ENCODE results near the gene TOGARAM2.

The TOGARAM2 gene

DNA sequence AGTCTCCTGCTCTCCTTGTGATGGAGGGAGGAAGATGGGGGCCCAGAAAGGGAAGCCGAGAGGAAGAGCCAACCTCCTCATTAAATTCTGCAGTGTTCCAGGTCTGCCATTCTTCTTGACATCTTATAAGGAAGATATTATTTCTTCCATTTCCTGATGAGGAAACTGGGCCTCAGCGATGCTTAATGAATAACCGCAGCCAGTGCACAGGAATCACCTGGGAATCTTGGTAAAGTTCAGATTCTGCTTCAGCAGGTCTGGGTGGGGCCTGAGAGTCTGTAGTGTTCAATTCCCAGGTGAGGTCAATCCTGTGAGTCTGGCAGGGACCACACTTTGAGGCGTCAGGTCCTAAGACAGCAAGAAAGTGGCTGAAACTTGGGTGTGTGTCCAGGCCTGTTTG, 75.9 kb downstream of the TOGARAM2 start:
- DNase-seq: no peak

DNA sequence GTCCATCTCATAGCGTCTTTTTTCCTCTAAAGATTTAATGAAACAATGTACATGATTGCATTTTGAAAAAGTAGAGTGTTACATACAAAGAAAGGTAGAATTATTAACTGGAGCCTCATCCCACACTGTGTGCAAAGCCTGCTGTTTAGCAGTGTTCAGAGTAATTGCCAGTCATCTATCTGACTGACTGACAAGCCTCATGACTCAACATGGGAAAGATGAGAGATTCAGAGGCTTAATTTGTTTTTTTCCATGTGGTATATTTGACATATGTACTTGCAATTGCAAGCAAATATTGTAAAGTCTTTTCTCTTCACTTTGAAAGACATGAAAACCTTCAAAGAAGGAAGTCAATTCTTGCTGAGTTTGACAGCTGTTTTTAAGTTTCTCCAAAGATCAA, 78.5 kb downstream of the TOGARAM2 start:
- DNase-seq: no peak

DNA sequence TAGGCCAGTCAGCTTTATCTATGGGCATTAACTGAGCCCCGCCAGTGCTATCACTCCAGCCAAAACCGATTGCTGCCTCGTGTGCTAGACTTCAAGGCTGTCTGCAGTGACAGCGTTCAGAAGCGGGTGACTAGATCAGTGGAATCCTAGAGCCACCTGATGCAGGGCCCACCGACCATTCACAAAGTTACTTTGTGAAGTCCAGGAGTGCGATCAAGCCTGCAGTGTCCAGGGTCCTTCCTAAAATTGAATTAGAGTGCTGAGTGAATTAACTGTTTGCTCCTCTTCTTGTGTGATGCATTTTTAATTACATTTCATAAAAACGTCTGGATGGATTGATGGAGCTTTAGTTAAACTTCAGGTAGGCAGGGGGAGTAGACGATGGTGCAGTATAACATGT, 79.3 kb downstream of the TOGARAM2 start:
- no peak for DNase-seq

DNA sequence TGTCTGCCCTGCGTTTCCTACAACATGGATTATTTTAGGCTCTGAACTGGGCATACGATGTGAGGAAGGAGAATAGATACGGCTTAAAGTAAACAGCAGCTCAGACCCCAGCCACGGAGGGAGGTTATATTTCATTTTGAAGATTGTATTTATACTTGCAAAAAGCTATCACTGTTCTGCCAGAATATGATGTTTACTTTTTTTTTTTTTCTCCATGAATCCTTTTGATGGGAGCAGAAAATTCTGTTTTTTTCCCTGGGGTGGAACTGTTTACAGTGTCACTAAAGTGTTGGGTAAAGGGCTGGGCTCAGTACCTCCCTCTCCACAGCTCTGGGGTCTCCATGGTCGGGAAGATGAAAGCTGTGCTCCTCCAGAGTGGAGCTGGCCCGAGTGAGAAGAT, 80.1 kb downstream of the TOGARAM2 start:
- DNase-seq: no peak

DNA sequence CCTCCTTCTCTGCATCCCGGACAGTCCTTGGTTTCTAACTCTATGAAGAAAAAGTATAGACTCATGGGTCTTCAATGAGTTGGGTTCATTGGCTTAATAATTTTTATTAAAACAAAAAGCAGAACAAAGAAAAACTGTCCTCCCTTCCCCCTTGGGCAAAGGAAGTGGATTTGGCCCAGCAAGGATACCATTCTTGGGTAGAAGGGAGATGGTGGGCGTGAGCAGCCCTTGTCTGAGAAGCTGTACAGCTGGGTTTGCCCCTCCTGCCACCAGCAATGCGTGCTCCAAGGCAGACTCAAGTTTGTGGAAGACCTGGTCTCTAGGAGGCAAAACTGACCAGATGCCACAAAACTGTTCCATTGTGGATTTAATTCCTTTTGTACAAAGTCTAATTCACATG, 80.5 kb downstream of the TOGARAM2 start:
- DNase-seq: no peak

DNA sequence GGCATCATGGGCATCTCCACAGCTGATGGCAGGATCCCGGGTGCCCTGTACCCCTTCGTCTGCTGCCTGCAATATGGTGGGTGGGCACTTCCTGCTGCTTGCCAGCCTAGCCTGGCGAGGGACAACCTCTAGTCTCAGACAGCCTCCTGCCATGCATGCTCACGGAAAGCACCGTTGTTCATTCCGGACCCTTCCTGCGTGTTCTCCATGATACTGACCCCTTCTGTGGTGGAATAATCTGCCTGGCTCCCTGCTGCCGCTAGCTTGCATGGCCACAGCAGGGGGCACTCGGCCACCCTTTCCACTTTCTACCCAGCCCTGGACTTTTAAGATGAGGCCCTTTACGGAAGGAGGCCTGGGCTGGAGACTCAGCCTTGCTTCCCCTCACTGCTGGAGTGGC, 81.3 kb downstream of the TOGARAM2 start:
- DNase-seq: no peak

DNA sequence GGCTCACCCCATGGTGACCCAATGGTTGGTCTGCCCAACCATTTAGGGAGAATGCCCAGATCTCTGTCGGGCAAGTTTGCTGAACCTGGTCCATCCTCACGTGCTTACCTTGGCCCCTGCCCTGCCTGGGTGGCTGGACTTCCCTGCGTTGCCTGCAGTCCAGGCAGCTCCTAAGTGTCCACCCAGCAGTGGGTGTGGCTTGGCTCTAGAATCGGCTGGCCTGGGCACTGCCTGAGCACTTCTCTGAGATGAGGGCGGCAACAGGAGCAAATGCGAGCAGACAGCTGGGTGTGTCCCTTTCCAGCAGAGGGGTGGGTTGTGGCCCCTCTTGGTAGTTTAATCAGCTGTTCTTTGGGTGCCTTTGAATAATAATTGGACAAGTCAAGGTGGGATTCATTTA, 82.0 kb downstream of the TOGARAM2 start:
- no peak for DNase-seq

DNA sequence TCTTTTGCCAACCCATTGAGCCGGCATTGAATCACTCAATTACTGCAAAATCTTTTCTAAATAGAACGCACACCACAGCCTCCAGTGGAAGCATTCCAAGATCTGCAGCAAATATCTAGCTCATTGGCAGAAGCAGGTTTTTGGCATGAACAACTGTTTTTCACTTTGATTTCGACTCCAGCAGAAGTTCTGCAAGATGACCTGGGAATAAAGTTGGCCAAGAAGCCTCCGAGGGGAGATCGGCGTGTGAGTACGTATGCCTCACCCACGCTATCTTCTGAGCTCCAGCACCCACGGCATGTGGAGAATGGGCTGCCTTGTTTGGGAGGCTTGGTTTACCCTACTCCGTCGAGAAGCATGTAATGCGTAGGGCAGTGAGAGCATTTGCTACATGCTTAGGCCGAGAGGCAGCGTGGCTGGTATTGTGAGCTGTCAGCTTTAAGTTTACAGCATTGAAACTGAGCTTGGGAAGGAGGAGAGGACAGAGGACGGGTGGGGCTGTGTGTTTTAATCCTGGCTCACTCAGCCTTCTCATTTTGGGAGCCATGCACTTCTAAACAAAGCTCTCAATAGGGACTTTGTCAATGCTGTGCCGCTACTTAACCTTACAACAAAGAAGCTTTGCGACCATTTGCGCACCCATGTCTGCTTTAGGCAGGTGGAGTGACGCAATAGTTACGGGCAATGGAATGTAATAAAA, 82.7 kb downstream of the TOGARAM2 start:
- no peak for DNase-seq

DNA sequence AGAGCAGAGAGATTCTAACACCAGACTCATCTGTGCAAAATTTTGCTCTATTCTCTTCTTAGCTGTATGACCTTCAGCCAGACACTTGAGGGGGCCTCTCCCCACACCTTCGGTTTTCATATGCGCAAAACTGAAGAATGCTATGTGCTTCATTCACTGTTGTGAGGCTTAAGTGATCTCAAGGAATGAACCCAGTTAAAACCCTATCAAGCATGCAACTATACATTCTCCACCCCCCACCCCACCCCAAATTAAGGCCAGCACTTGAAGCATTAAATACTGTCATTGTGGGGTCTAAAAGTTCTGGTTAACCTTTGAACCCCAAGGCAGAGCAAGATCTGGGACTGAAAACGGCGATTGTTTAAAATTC, 83.2 kb downstream of the TOGARAM2 start:
- no peak for DNase-seq

DNA sequence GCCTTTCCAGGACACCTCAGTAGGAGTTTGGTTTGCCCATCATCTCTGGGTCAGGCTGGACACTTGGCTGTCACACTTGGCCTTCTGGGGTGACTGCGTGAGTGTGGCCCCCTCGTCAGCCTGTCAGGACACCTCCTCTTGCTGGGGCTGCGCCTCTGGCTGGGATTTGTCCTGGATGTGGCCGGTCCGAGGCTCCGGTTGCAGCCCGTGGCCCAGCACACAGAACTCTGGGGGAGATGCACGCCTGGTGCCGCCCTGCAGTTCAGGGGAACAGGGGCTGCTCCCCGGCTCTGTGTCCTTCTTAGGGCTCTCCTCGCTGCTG, 83.6 kb downstream of the TOGARAM2 start:
- no peak for DNase-seq

DNA sequence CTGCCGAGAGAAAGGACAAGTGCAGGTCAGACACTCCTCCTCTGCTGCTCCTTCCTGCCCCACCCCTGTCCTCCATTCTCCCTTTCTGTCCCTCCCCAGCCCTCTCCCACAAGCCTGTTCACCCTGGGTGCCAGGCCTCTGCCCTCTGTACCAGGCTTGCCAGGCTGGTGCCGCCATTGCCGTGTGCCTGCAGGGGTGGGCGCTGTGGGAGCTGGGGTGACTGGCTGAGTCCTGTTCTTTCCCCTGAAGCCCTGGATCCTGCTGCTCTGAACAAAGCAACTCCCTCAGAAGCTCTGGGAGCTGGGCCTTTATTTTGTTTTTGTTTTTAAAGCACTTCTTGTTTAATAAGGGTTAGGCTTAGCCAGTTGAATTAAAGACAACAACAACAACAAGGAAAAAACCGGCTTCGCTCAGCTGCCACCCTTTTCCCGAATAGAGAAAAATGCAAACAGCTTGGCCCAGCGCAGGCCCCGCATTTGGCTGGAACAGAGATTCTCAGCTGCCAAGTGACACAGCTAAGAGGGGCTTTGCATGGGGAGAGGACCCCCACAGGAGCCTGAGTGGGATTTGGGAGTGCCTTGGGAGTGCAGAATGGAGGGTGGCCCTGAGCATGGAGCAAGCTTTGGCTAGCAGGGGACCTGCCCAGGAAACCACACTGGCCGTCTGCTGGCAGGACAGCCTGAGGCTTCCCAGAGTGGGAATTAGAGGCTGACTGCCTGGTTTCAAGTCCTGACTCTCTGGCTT, 84.1 kb downstream of the TOGARAM2 start:
- no peak for DNase-seq

DNA sequence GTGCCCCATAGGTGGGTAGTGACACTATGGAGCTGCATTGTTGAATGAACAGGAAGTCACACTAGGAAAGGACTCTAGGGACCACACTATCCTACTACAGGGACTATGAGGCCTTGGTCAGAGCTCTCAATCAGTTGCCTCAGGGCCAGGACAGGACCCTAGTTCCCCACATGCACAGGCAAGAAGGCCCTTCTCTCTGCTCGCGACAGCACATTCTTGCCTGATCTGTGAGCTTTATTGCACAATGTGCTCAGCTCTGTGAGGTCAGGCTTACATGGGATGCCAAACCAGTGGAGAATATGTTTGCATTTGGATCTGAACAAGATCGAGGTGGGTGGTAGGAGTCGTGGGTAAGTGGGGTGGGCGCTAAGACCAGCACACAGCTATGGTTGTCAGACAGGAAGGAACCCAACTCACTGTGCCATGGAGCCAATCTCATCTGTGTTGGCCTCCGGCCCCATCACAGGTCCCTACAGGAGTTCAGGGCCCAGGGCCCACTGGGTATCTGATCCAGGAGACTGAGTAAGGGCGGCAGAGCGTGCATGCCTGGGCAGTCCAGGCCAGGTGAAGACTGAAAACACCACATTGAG, 85.3 kb downstream of the TOGARAM2 start:
- DNase-seq: no peak

DNA sequence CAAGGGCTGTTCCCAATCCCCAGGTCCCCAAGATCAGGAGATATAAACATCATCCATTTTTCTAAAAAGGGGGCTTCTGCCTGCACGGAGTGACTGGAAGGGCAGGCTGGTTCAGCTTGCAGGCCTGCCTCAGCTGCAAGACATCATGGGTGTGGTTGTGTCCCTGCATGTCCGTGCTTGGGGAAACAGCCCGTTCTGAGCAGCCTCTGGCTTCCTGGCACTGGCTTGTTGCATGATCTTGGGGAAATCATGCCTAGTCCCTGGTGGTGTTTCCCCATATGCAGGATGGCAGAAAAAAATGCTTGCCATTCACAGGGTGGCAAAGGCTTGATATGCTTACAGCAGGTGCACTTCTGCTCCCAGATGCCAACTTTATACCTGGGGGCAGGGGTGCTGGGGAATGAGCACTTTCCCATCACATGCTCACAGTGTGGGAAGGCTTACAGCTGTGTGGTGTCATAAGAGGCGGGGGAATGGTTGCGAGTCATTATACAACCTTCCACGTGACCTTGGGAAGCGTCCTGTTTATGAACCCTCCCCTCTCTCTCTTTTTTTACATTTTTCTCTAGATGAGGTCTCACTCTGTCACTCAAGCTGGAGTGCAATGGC, 86.0 kb downstream of the TOGARAM2 start:
- DNase-seq: no peak

DNA sequence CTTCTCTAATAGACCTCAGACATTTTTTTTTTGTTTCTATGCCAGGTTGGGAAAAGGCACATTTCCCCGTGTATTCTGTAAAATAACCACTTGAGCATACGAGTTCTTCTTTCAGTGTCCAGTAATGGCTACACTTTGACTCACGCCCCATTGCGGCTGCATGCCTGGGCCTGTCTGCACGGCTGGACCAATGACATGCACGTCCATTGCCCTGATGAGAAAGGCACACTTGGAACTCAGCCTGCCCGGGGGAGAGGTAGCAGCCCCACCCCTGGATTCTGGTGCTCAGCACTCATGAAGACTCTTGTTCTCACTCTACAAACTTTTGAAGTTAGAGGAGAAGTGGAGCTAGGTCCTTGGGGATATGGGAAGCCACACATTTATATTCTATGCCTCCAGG, 87.4 kb downstream of the TOGARAM2 start:
- DNase-seq: no peak

DNA sequence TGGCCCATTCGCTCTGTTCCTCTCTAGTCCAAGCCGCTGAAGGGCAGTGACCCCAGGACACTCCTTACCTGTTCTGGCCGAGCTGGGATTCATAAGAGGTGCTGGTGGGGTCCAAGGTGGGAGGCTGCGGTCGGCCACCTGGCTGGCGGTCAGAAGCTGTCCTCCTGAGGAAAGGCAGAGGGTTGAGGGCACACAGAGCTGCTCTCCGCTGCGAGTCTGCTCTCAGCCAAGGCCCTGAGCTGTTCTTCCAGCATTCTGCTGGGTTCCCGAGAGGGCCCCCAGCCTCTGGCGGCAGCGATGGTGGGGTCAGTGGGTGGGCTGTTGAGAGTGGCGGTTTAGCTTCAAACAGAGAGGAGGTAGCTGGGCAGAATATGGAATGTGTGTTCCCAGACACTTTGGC, 89.4 kb downstream of the TOGARAM2 start:
- DNase-seq: no peak

DNA sequence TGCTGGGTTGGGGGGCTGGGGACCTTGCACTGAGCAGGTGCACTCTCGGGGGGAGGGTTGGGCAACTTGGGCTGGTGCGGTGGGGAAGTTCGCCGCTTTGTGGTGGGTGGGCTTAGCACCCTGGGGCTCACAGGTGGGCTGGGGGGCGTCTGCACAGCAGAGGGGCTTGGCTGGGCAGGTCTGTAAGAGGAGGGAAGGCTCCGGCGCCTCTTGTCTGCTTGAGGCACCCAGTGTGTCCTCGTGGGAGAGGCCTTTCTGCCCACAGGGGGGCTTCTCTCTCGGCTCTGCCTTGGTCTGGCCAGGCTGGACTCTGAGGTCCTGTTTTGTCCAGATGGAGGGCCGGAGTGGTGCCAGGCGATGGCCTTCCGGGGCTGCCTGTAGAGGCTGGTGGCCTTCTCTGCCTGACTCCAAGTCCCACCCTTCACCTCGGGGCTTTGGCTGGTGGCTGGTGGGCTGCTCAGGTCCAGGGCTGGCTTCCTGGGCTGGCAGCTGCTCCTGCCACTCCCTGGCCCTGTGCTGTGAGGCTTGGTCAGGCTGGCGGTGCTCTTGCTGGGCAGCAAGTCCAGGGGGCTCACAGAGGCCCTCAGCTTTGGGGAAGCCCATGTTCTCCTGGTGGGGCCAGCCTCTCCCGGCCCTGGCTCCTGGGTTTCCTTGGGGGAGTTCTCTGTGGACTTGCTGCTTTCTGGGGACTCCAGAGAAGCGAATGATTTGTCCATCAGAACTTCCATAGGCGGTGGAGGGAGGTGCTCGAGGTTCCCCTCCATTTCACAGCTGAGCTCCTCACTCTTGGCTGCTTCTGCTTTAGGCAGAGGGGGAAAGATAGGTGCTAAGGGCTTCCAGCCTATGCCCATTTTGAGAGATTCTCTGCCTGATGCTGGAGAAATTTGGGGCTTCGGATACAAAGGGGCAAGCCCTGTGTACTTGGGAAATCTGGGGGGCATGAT, 90.2 kb downstream of the TOGARAM2 start:
- DNase-seq: no peak

DNA sequence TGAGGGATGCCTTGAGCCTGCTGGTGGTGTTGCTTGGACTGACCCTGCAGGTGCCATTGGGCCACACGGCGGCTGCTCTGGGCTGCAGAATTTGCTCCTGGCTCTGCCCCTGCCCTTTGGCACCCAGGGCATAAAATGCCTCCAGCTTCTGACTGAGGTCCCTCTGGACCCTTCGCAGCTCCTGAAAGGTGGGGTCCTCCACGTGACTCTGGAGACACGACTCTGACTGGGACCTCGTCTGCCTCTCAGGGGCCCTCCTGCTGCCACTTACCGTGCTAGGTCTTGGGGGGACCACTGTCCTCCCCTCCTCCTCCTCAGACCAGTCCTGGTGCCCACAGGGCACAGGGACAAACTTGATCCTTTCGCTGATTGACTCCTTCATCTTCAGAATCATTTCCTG, 91.2 kb downstream of the TOGARAM2 start:
- DNase-seq: no peak

DNA sequence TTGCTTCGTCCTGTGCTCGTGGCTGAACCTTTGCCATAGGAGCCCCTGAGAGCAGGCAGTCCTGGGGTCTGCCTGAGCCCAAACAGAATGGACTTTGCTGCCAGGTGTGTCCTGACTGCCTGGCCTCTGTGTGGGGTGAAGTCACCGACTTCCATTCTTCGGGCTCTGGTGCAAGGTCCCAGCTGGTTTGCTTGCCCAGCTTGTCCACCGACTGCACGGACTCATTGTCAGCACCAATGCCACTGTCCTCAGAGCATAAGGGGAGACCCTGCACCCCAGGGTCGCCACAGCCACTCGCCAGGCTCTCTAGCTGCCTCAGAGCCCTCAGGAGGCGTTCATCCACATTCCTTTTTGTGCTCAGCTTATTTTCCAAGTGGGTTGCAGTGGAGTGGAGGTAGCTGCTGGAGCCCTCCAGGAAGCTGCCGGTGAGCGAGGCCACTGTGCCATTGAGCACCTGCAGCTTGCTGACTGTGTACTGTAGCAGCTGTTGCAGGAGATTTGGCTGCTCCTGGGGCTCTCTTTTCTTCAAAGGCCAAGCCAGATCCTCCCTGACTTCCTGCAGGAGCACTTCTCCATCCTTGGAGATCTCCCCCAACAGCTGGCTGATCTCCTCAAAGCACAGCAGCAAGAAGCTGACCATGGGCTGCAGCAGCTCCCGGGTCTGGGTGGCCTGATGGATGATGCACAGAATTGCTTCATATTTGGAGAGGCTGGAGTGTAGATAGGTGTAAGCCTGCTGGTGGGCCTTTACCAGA, 92.0 kb downstream of the TOGARAM2 start:
- DNase-seq: no peak

DNA sequence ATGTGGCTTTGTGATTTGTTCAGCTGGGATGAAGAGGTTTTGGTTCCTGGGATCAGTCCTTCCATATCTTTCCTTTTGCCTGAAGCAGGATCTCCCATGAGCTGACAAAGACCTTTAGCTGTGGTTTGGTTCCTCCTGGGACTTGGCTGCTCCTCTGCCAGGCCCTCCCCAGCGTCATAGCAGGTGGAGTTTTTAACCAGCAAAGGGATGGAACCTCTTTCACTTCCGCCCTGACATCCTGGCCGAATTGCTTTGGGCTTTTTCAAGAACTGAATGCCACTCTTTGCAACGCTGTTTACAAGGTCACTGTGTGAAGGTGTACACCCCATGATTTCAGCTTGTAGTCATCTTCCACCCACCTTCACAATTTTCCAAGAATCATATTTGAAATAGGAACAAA, 92.8 kb downstream of the TOGARAM2 start:
- DNase-seq: no peak

DNA sequence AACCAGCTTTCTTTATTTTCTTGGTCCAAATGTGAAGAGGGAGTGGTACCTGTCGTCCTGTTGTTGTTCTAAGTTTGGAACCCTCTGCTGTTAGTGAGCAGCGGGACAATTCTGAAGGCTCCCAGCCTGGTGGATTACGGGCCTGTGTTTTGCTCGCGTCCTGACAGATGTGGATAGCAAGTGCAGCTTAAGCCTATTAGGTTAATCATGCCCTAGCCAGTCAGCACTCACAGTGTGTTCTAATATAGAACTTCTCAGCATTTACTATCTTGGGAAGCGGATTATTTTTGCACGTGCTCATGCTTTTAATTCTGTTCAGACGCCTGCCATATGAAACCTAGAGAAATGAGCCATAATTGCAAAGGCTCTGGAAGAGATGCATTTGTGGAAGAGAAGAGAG, 93.3 kb downstream of the TOGARAM2 start, which contains the start of gene PCARE:
Gene PCARE, minus strand, starts transcription at position 113 of the 400 bp plus-strand sequence. CDS start 262 bp downstream, outside the sequence.
- DNase-seq: no peak

DNA sequence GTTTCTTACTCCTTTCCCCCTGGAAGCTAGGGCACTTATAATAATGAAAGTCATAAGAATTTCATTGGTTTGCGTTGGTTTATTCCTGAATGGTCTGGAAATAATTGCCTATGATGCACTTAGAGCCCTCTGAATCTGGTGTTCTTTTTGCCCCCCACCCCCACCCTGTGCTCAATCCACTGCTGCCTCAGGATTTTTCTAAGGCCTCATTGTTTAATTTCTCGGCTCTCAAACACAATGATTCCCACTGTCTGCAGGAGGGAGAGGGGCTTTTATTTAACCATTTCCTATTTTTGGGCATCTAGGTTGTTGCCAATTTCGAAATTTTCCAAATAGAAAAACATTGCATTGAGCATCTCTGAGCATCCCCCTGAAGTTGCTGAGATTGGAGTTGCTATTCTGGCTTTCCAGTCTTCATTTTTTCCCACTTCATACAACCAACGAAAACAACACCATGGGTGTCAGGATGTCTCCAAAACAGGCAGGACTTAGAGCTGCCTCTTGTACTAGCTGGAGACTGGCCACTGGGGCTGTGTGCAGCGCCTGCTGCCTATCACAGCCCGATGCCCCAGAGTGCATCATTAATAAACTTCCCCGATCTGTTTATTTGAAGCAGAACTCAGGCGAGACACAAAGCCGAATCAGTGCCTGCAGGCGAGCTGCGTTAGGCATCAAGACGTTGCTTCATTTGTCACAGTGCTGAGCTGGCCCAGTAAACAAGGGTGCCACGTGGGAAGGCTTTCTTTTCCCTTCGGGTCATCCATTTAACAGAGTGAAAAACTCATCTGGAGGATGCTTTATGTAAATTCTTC, 95.0 kb downstream of the TOGARAM2 start:
- no peak for DNase-seq
